Astrocyte (in vitro differentiated cells and primary cell): ENCODE data around the gene OCA2. TPM values are rescaled to one million over a fixed set of nuclear protein-coding genes. Genes with fewer than 3 reads are reported as not detected.

ENCODE experiments used
- DNase-seq: peaks from one replicate; pipeline ENCODE4 v3.0.0-alpha.2; 2010; ENCODE audit warnings: low read depth
- FAIRE-seq: peaks from 2 replicates; lab custom pipeline; 2011; peaks lifted over from hg19 to GRCh38; lab: Jason Lieb, UNC
- H2AFZ ChIP-seq: 2 replicates; pipeline ENCODE4 v1.6.0; 2012; ENCODE audit warnings: low read depth, low read length, inconsistent platforms
- H3K27ac ChIP-seq: 2 replicates; pipeline ENCODE4 v1.5.1; 2011; ENCODE audit warnings: low read depth, low read length, inconsistent platforms
- H3K27me3 ChIP-seq: 2 replicates; pipeline ENCODE4 v1.6.0; 2011; ENCODE audit warnings: low read length, inconsistent platforms; ENCODE audit not compliant: insufficient read depth
- H3K36me3 ChIP-seq: 2 replicates; pipeline ENCODE4 v1.5.1; 2011; ENCODE audit warnings: low read length, inconsistent platforms; ENCODE audit not compliant: insufficient read depth
- H3K4me1 ChIP-seq: 2 replicates; pipeline ENCODE4 v1.5.1; 2011; ENCODE audit warnings: low read length, inconsistent platforms; ENCODE audit not compliant: insufficient read depth
- H3K4me2 ChIP-seq: 2 replicates; pipeline ENCODE4 v1.6.0; 2012; ENCODE audit warnings: low read length, inconsistent platforms
- H3K4me3 ChIP-seq: 2 replicates; pipeline ENCODE4 v1.5.1; 2011; ENCODE audit warnings: low read depth, mild to moderate bottlenecking, low read length, inconsistent platforms; ENCODE audit not compliant: insufficient read depth
- H3K79me2 ChIP-seq: 2 replicates; pipeline ENCODE4 v1.6.0; 2012; ENCODE audit warnings: mild to moderate bottlenecking, low read length, inconsistent platforms; ENCODE audit not compliant: insufficient read depth
- H3K9ac ChIP-seq: 2 replicates; pipeline ENCODE4 v1.6.0; 2012; ENCODE audit warnings: mild to moderate bottlenecking, low read length, inconsistent platforms
- H3K9me3 ChIP-seq: 2 replicates; pipeline ENCODE4 v1.5.1; 2012; ENCODE audit warnings: low read depth, mild to moderate bottlenecking, low read length, inconsistent platforms; ENCODE audit not compliant: insufficient read depth
- H4K20me1 ChIP-seq: 2 replicates; pipeline ENCODE4 v1.6.0; 2012; ENCODE audit warnings: low read length, inconsistent platforms; ENCODE audit not compliant: insufficient read depth
- H3K27ac Mint-ChIP-seq: one replicate; pipeline ENCODE4 v1.8.0; 2021; ENCODE audit warnings: mild to moderate bottlenecking, mixed read lengths; ENCODE audit not compliant: unreplicated experiment
- H3K27me3 Mint-ChIP-seq: one replicate; pipeline ENCODE4 v1.8.0; 2021; ENCODE audit warnings: low read depth, mixed read lengths; ENCODE audit not compliant: unreplicated experiment
- H3K36me3 Mint-ChIP-seq: one replicate; pipeline ENCODE4 v1.8.0; 2021; ENCODE audit warnings: low read depth, mixed read lengths; ENCODE audit not compliant: unreplicated experiment
- H3K4me1 Mint-ChIP-seq: one replicate; pipeline ENCODE4 v1.8.0; 2021; ENCODE audit warnings: low read depth, mixed read lengths; ENCODE audit not compliant: unreplicated experiment
- H3K4me3 Mint-ChIP-seq: one replicate; pipeline ENCODE4 v1.8.0; 2021; ENCODE audit warnings: mild to moderate bottlenecking, moderate library complexity, mixed read lengths; ENCODE audit not compliant: unreplicated experiment
- H3K9me3 Mint-ChIP-seq: one replicate; pipeline ENCODE4 v1.8.0; 2021; ENCODE audit warnings: mild to moderate bottlenecking, mixed read lengths; ENCODE audit not compliant: unreplicated experiment
- CTCF ChIP-seq: IDR thresholded peaks from 2 replicates; pipeline ENCODE4 v1.5.1; 2011; ENCODE audit warnings: low read depth, mild to moderate bottlenecking, inconsistent platforms, low read length, moderate library complexity; ENCODE audit not compliant: insufficient read depth
- EZH2 ChIP-seq: IDR thresholded peaks from 2 replicates; pipeline ENCODE4 v1.6.1; 2012; ENCODE audit warnings: mild to moderate bottlenecking, low read length, inconsistent platforms; ENCODE audit not compliant: insufficient read depth
- total RNA-seq: library from RNA; stranded (reverse); gene quantifications from 2 replicates; pipeline ENCODE4 v1.2.1, GENCODE V29; 2021

Gene OCA2
- total RNA-seq, 1 donor from 2014 or later = 2.9 TPM

- Mint-ChIP-seq H3K27ac (no peak overlapping the region), H3K27me3 (peaks cover 3% of the 10 kb centered on the region), H3K4me1 (peaks cover 15% of the 10 kb centered on the region), H3K4me3 (no peak overlapping the region), H3K36me3 (no peaks in the 10 kb centered on the region), H3K9me3 (peaks cover 5% of the 10 kb centered on the region)
- no peaks in the 10 kb centered on the region for H3K27me3 ChIP-seq
- no peak for FAIRE-seq
- no peak for DNase-seq
- no peaks in the 10 kb centered on the region for H3K36me3 ChIP-seq
- no peaks in the 10 kb centered on the region for H3K9me3 ChIP-seq
- H3K9ac ChIP-seq = no peak overlapping the region
- H4K20me1 ChIP-seq = no peaks in the 10 kb centered on the region
- H3K27ac ChIP-seq = no peak overlapping the region
- no peak overlapping the region for H3K4me3 ChIP-seq
- no peak overlapping the region for H3K4me2 ChIP-seq
- no peak overlapping the region for H2AFZ ChIP-seq
- no peak for TF ChIP-seq CTCF
- peaks cover 2% of the 10 kb centered on the region for H3K4me1 ChIP-seq
- H3K79me2 ChIP-seq = no peaks in the 10 kb centered on the region
Observed at GRCh38 chr15:27833178-27833577, 265.9 kb downstream of the OCA2 start.

DNA sequence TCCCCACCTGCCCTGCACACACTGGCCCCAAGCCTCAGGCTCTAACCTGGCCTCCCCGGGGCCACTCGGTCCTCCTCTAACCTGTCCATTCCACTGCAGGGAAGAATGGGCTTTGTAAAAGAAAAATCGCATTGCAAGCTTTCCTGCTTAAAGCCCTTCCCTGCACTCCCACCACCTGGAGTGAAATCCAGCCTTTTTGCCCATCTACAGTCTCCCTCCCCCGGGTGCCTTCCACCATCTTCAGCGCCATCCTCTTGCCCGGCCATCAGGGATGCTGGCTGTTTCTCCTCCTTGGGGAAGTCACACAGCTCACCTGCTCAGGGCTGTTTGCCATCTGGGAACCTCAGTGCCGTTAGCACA is 266.9 kb downstream of the OCA2 start:
- no peak overlapping the region for H3K4me3 ChIP-seq
- FAIRE-seq (no peak), DNase-seq (no peak)
- H3K27ac ChIP-seq = no peak overlapping the region
- TF ChIP-seq EZH2 (no peak), CTCF (no peak)
- no peaks in the 10 kb centered on the region for H3K79me2 ChIP-seq
- H3K4me1 ChIP-seq = peaks cover 4% of the 10 kb centered on the region
- H3K27me3 Mint-ChIP-seq = peaks cover 3% of the 10 kb centered on the region
- H3K36me3 ChIP-seq = no peaks in the 10 kb centered on the region
- no peak overlapping the region for H3K4me3 Mint-ChIP-seq
- H3K36me3 Mint-ChIP-seq = no peaks in the 10 kb centered on the region
- no peak overlapping the region for H3K9ac ChIP-seq
- peaks cover 5% of the 10 kb centered on the region for H3K9me3 Mint-ChIP-seq
- peaks cover 7% of the 10 kb centered on the region for H3K4me1 Mint-ChIP-seq
- H3K9me3 ChIP-seq = no peaks in the 10 kb centered on the region
- no peak overlapping the region for H2AFZ ChIP-seq
- no peaks in the 10 kb centered on the region for H3K27me3 ChIP-seq
- no peak overlapping the region for H3K4me2 ChIP-seq
- H4K20me1 ChIP-seq = no peaks in the 10 kb centered on the region
- H3K27ac Mint-ChIP-seq = peak overlapping the region; percentile 58

DNA sequence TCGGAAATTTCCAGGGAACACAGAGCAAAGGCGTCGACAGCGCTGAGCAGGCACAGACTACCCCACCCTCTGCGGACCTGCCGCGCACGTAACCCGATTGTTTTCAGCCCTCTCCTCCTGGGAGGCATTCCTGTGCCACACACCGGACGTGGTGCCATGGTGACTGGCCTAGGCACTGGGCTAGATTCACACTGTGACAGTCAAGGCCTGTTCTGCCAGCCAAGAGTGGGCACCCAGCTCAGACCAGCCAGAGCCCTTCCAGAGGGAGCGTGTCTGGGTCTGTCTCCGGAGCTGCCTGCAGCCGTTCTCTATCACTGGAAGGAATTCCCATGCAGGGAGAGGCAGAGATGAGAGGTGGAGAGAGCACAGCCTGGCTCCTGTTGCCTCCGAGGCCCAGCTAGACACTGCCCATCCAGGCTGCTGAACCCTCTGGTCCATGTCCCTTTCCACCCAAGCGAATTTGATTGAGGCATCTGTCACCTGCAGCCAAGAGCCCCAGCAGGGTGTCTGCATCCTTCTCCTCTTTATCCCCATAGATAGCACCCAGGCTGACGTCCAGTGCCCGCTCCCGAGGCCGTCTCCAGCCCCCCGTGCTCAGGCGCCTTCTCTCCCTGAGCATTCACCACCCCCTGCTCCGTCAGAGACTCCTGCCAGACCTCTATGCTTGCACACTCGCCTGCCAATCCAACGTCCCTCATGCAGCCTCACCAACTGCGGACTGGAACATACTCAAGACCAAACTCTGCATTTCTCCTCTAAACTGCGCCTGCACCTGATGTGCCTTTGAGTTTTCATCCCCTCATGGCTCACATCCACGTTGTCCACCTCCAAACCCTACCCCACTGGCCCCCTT is 267.5 kb downstream of the OCA2 start:
- Histone ChIP-seq H3K27me3 (no peaks in the 10 kb centered on the region), H3K9me3 (no peaks in the 10 kb centered on the region), H3K4me2 (no peak overlapping the region), H3K4me1 (peaks cover 10% of the 10 kb centered on the region), H3K9ac (no peak overlapping the region), H3K27ac (no peak overlapping the region), H3K36me3 (no peaks in the 10 kb centered on the region), H3K4me3 (no peak overlapping the region), H3K79me2 (no peaks in the 10 kb centered on the region), H4K20me1 (no peaks in the 10 kb centered on the region), H2AFZ (peak overlapping the region; percentile 2)
- H3K27me3 Mint-ChIP-seq = peaks cover 3% of the 10 kb centered on the region
- FAIRE-seq (no peak), DNase-seq (no peak)
- no peak for TF ChIP-seq EZH2
- no peak for TF ChIP-seq CTCF
- H3K27ac Mint-ChIP-seq = no peak overlapping the region
- H3K36me3 Mint-ChIP-seq = no peaks in the 10 kb centered on the region
- H3K4me3 Mint-ChIP-seq = no peak overlapping the region
- H3K4me1 Mint-ChIP-seq = peaks cover 12% of the 10 kb centered on the region
- H3K9me3 Mint-ChIP-seq = peaks cover 5% of the 10 kb centered on the region
